B cell (primary cell): ENCODE data around the gene GNAT2.

ENCODE experiments used
- CTCF ChIP-seq: fragments of 200-600 bp; IDR thresholded peaks from one replicate; pipeline ENCODE4 v1.8.0; 2022; ENCODE audit warnings: antibody characterized with exemption, mild to moderate bottlenecking
- EZH2 ChIP-seq: IDR thresholded peaks from 2 replicates; pipeline ENCODE4 v1.6.1; 2012; ENCODE audit warnings: borderline replicate concordance, low read depth, mild to moderate bottlenecking, moderate library complexity, low read length; ENCODE audit not compliant: insufficient read depth, poor library complexity, severe bottlenecking

- TF ChIP-seq CTCF (no peak), EZH2 (no peak)
Observed at GRCh38 chr1:109578947-109579443, 40.4 kb downstream of the GNAT2 start.
